Body of pancreas (tissue), 4 donors: Measurements from ENCODE around the gene MGAT4A.
"Not testable (repeated sequence)": the region's sequence is repeated elsewhere in the genome, so short reads cannot be mapped to it uniquely, and the experiment has no call there.

Experiments
- CTCF ChIP-seq, 7 experiments: fragments of 450-650 bp in 4 of 7; fragments of 200-600 bp in 3 of 7; sonication (generic) in 3 of 7; IDR thresholded peaks; one replicate each; pipeline ENCODE4 v1.5.1; 2016 to 2019; ENCODE audit warnings: antibody characterized with exemption in 7 of 7
- POLR2A ChIP-seq, 3 donors: fragments of 450-650 bp; IDR thresholded peaks; one replicate each; pipeline ENCODE4 v1.6.1; 2016; ENCODE audit warnings: antibody characterized with exemption in 3 of 3, mild to moderate bottlenecking in 2 of 3

- TF ChIP-seq CTCF (IDR thresholded peaks at IDR 0.05), result not testable (repeated sequence)
- peak in 2 of 3 donors; percentile 12 to 28 for TF ChIP-seq POLR2A (IDR thresholded peaks at IDR 0.05)
Measured at GRCh38 chr2:98728088-98728718, 2.7 kb downstream of the MGAT4A start.
